GM18519 (cell line): Measurements from ENCODE around the gene GTPBP1.

Experiments used
- ATAC-seq: cut with Tn5 transposase; IDR thresholded peaks from one replicate; pipeline ENCODE4 v1.9.1; 2021; ENCODE audit warnings: mild to moderate bottlenecking, moderate library complexity; ENCODE audit not compliant: unreplicated experiment, low FRiP score

Gene GTPBP1

DNA sequence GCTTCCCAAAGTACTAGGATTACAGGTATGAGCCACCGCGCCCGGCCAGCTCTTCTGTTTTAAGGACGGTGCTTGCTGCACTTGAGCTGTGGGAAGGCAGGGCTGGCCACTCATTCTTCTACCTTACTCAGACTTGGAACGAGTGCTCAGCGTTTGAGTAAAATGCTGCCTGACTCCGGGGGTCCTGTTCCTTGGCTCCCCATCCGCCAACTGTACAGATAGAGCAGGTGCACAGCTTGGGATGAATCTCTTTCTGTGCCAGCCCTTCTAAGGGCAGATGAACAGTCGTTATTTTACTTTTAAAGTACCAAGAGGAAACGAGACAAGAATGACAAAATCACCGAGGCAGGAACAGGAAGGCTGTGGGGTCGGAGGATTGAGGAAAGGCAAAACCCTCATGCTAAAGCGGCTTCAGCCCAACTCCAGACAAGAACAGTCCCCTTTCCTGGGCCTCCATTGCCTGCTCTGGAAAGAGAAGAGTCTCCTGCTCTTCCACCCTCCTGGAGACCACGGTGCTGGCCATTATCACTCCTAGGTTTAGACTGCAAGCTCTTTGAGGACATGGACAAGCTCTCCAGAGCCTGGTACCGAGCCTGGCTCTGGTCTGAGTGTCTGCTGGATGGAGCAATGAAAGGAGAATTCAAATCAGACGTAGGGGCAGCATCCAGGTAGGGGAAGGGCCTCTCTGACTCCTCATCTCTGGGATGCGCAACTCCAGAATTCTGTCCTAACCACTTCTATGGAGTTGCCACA is 51.1 kb downstream of the GTPBP1 start:
- no peak for ATAC-seq

DNA sequence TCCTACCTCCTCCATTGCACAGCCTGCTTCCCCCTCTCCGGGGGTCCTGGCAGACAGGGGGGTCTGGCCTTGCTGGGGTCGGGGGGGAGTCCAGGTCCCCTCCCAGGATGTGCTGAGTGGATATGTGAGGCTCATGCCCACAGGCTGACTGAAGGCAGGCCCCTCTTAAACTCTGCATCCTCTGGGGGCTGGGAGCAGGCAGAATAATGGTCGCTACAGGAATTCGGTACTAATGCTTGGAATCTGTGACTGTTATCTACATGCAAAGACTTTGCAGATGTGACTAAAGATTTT is 51.7 kb downstream of the GTPBP1 start:
- no peak for ATAC-seq

DNA sequence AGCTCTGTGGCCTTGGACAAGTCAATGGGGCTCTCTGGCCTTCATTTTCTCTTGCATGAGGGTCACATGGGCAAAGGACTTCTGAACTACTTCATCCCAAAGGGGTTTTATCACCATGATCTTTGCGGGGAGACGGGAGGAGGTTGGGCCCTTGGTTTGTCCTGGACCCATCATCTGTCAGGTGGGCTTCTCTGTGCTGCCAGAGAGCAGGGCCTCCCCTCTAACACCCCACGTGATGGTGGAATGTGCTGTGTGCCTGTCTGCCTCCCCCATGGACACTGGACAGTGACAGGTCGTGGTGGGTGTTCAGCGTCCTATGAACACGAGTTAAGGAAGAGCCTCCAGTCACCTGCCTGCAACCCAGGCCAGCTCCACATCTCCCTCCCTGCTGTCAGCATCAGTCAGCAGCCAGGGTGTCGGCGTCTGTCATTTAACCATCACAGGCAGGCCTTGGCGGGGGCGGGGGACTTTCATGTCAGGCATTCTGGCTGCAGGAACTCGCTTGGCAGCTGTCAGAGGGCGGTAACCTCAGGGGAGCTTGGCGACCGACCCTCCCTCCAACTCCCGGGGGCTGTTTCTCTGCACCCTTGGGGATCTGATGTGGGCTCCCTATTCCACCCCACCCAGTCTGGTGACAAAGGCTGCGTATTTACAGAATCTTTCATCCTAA is 52.7 kb downstream of the GTPBP1 start:
- no peak for ATAC-seq

DNA sequence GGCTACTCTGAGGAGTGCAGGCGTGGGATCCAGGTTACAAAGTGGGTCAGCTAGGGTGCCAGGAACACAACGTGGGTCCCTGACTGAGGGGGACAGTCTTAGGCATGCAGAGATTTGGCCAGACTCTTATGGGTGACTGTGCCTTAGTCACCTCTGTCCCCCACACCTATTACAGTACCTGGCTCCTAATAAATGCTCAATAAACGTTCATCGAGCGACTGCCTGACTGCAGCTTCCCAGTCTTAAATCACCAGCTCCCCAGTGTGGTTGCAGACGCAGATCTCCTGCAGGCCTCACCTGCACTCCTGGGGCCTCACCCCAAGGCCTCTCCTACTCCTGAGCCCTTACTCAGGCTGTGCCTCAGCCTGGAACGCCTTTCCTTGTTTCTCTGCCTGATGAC is 53.3 kb downstream of the GTPBP1 start:
- no peak for ATAC-seq

GRCh38 chr22:38760477-38761201 is 54.9 kb downstream of the GTPBP1 start:
- no peak for ATAC-seq

GRCh38 chr22:38761202-38762162 is 55.7 kb downstream of the GTPBP1 start:
- ATAC-seq = no peak

- no peak for ATAC-seq
These were observed 56.8 kb downstream of the GTPBP1 start for GRCh38 chr22:38762551-38762983.

GRCh38 chr22:38766076-38766777 is 60.5 kb downstream of the GTPBP1 start:
- ATAC-seq = no peak

- ATAC-seq = no peak
These were observed 61.6 kb downstream of the GTPBP1 start for GRCh38 chr22:38767313-38767712.

GRCh38 chr22:38768036-38768435 is 62.3 kb downstream of the GTPBP1 start:
- ATAC-seq = no peak

DNA sequence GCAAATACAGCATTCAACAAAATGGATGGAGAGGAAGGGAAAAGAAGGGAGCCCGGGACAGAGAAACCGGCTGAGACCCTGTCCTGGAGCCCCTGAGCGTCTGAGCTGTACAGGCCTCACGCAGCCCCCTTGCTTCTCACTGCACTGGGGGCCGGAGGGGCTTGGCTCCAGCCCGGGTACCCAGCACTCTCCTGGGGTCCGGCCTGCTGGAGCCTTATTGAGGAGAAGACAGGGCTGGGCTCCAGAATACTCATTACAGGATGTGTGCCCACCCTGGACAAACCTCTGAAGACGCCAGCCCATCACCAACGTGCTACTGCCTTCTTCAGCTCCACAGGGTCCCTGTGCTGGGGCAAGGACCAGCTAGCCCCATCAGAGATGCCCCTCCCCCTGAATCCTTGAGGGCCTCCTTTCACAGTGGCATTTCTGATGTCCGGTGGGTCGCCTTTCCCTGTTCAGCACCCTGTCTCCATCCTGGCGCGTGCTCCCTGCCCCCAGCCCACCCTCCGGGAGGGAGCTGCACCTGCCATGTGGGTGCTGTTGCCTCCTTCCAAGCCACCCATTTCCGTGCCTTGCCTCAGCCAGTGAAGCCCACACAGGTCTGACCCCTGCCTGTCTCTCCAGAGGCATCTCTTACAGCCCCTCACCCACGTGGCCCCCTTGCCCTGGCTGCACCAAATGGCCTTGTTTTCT is 64.7 kb downstream of the GTPBP1 start:
- no peak for ATAC-seq

DNA sequence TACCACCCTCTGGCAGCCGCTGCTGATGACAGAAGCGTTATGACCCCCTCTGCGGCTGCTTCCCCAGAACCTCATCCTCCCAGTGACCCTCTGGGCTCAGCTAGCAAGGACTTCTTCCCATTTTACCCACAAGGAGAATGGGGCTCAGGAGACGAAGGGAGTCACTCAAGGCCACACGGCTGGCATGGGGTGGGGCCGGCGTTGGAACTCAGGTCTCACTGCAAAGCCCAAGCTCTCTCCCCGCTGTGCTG is 66.8 kb downstream of the GTPBP1 start:
- no peak for ATAC-seq

DNA sequence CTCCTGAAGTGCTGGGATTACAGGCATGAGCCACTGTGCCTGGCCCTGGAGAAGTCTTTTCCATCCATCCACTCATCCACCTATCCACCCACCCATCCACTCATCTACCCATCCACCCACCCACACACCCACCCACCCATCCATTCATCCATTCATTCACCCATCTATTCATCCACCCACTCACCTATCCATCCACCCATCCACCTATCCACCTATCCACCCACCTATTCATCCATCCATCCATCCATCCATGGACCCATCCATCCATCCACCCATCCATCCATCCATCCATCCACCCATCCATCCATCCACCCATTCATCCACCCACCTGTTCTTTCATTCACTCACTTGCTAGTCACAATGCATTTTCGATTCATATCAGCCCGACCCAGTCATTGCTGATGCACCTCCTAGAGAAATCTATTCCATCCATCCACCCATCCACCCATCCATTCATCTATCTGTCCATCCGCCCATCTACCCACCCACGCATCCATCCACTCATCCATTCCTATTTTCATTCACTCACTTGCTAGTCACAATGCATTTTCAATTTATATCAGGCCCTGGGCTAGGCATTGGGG is 67.7 kb downstream of the GTPBP1 start:
- no peak for ATAC-seq

- ATAC-seq = no peak
These were observed 68.9 kb downstream of the GTPBP1 start for GRCh38 chr22:38774496-38775166.

GRCh38 chr22:38775656-38776055 is 69.9 kb downstream of the GTPBP1 start:
- no peak for ATAC-seq

DNA sequence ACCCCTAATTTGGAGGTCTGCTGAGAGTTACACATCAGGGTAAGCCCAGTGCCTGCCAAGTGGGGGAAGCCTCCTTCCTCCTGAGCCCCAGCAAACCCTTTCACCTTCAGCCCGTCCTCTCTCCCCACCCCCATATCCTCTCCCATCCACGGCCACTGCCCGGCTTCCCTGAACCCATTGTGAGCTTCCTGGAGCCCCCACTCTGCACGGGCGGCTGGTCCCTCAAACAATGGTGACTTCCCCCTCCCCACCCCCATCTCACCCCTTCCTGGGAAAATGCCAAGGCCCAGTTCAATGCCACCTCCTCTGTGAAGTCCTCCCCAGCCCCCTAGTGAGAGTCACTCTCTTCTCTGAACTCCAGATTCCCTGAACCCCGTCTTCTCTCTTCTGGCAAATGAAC is 70.3 kb downstream of the GTPBP1 start:
- no peak for ATAC-seq

DNA sequence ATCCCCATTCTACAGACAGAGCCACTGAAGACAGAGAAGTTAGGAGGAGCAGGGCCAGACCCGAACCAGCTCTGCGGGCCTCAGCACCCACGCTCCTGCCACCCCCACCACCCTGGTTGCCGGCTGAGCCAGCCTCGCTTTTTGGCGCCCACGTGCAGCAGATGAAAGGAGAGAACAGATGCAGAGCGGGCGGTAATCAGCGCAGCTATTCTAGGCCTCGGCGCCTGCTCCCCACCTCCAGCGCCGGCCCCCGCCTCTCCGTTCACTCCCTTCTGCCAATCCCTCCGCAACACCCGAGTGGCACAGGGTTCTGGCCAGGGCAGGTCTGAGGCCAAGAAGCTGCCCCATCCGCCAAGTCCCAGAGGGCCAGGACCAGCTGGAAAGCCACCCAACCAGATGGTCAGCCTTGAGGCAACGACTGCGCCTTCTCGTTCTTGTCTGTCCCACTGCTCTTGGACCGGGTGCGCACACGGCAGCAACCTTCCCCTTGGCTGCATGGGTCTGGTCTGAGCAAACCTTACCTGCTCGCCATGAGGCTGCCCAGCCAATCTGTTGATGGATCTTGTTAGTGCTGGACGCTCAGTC is 71.4 kb downstream of the GTPBP1 start:
- no peak for ATAC-seq

GRCh38 chr22:38781033-38781432 is 75.3 kb downstream of the GTPBP1 start:
- ATAC-seq = no peak
